ENCODE results near the gene SLAMF7. TPM values are rescaled to one million over a fixed set of nuclear protein-coding genes. Genes with fewer than 3 reads are reported as not detected.

SLAMF7 gene
- total and polyA plus RNA-seq, 2 of the 8 experiments (the other 6 are each of a cell fraction or from before 2014, with no cell fraction given), result not detected

- TF ChIP-seq RXRA (IDR thresholded peaks at IDR 0.05; ENCODE audit: insufficient read depth, low read depth, low read length), result no peak
These were observed 50.9 kb downstream of the SLAMF7 start (continued) for GRCh38 chr1:160789702-160790611.

Data from H1 (cell line).